ENCODE results near the gene SHISA8. TPM values are rescaled to one million over a fixed set of nuclear protein-coding genes. Genes with fewer than 3 reads are reported as not detected.
A peak's percentile ranks its signal among the peaks of the same experiment; 100 is the strongest.

Gene SHISA8
- total and polyA plus RNA-seq, 8 donors, result 0.15 TPM; not detected in 7

GRCh38 chr22:41929418-41929810 lies 14.5 kb upstream of the SHISA8 start:
- H3K36me3 ChIP-seq, result no peaks in the 10 kb centered on the region
- DNase-seq, result no peak
- intact Hi-C loops (cut with DNase I; ENCODE audit: low total_unique reads), result no loop called here
- WGBS, 5 donors, result 63 to 81% (median 72%) methylated on average over 6 to 8 of the region's 8 CpGs
- H3K9me3 ChIP-seq, result no peaks in the 10 kb centered on the region
- peaks cover 10 to 16% (median 15%) of the 10 kb centered on the region in 4 donors for H3K4me1 ChIP-seq
- peaks cover 0 to 37% (median 20%) of the 10 kb centered on the region in 3 donors for H3K27me3 ChIP-seq
- H3K27ac ChIP-seq, result no peak overlapping the region
- TF ChIP-seq POLR2AphosphoS5 (IDR thresholded peaks at IDR 0.05) (no peak), EP300 (IDR thresholded peaks at IDR 0.05) (no peak), POLR2A (IDR thresholded peaks at IDR 0.05) (no peak), CTCF (IDR thresholded peaks at IDR 0.05) (no peak)
- H3K4me3 ChIP-seq, result no peak overlapping the region

GRCh38 chr22:41928593-41929417 lies 13.9 kb upstream of the SHISA8 start:
- Histone ChIP-seq H3K4me3 (no peak overlapping the region), H3K36me3 (no peaks in the 10 kb centered on the region), H3K9me3 (no peaks in the 10 kb centered on the region), H3K27me3 (peaks cover 0 to 44% (median 20%) of the 10 kb centered on the region in 3 donors), H3K27ac (no peak overlapping the region), H3K4me1 (peaks cover 10 to 16% (median 15%) of the 10 kb centered on the region in 4 donors)
- no peak for TF ChIP-seq POLR2A (IDR thresholded peaks at IDR 0.05)
- no peak for TF ChIP-seq POLR2AphosphoS5 (IDR thresholded peaks at IDR 0.05)
- no peak for TF ChIP-seq CTCF (IDR thresholded peaks at IDR 0.05)
- TF ChIP-seq EP300 (IDR thresholded peaks at IDR 0.05), result no peak
- DNase-seq, result no peak
- WGBS, 5 donors, result 74 to 82% (median 81%) methylated on average over 14 of the region's 14 CpGs
- intact Hi-C loops (cut with DNase I; ENCODE audit: low total_unique reads), result no loop called here

DNA sequence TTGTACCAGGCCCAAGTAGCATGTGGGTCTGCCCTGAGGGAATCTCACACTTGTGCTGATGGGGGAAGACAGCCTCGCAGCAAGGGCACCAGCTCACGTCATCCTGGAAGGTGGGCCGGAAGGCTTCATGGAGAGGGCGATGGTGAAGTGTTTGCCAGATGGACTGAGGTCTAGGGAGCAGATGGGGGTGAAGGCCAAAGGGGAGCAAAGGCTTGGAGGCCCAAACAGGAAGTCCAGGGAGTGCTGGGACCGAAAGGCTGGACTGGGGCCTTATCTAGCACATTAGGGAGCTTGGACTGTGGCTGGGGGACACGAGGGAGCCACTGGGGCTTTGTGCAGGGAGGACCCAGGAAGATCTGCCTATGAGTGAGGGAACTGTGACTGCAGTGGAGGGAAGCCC lies 12.9 kb upstream of the SHISA8 start:
- peaks cover 0 to 53% (median 20%) of the 10 kb centered on the region in 3 donors for H3K27me3 ChIP-seq
- no peak overlapping the region for H3K4me3 ChIP-seq
- WGBS, 5 donors, result 68 to 84% (median 79%) methylated on average over 6 of the region's 6 CpGs
- H3K36me3 ChIP-seq, result no peaks in the 10 kb centered on the region
- peaks cover 10 to 16% (median 15%) of the 10 kb centered on the region in 4 donors for H3K4me1 ChIP-seq
- H3K9me3 ChIP-seq, result no peaks in the 10 kb centered on the region
- no peak overlapping the region for H3K27ac ChIP-seq
- no peak for DNase-seq
- TF ChIP-seq POLR2A (IDR thresholded peaks at IDR 0.05) (no peak), EP300 (IDR thresholded peaks at IDR 0.05) (no peak), CTCF (IDR thresholded peaks at IDR 0.05) (no peak), POLR2AphosphoS5 (IDR thresholded peaks at IDR 0.05) (no peak)
- intact Hi-C loops (cut with DNase I; ENCODE audit: low total_unique reads), result no loop called here

DNA sequence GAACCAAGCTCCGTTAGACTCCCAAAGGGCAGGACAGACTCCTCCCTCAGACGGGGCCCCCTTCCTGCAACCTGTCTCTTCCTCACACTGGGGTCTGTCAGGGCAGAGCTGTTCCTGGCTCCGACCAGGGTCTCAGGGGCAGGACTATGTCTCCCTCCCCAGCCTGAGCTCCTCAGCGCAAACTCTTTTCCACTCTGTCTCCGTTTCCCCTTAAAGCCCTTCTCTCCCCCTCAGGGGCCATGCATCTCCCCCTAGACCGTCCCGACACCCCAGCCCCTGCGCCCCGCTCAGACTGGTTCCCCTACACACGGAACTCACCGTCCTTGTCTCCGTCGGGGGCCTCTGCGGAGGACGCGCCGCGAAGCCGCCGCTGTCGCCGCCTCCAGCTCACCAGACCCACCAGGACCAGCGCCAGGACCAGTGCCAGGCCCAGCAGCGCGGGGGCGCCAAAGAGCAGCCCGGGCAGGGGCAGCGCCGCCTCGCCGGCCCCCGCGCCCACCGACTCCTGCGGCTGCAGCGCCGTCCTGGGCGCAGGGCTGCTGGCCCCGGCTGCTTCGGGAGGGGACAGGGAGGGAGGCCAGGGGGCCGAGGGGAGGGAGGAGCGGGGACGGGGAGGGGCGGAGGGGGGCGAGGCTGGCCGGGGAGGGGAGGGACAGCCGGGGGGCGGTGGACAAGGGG lies 11.0 kb upstream of the SHISA8 start:
- Histone ChIP-seq H3K36me3 (no peaks in the 10 kb centered on the region), H3K4me3 (peak overlapping the region; percentile 42 to 64 (median 56)), H3K9me3 (no peaks in the 10 kb centered on the region), H3K27ac (peak overlapping the region in 2 of 5 donors; percentile 51 to 61), H3K27me3 (peaks cover 0 to 57% (median 20%) of the 10 kb centered on the region in 3 donors), H3K4me1 (peaks cover 10 to 16% (median 15%) of the 10 kb centered on the region in 4 donors)
- intact Hi-C loops (cut with DNase I; ENCODE audit: low total_unique reads), result no loop called here
- WGBS, 5 donors, result 3 to 12% (median 7%) methylated on average over 25 to 43 of the region's 48 CpGs
- no peak for TF ChIP-seq POLR2AphosphoS5 (IDR thresholded peaks at IDR 0.05)
- TF ChIP-seq CTCF (IDR thresholded peaks at IDR 0.05), result peak in 5 of 7 experiments; percentile 12 to 86 (median 76)
- DNase-seq, result peak; percentile 87

Measured in stomach (tissue), 9 donors.